Peyer's patch (tissue), 4 donors: Measurements from ENCODE around the gene KCTD7.
"Not testable (repeated sequence)": the region's sequence is repeated elsewhere in the genome, so short reads cannot be mapped to it uniquely, and the experiment has no call there.

ENCODE experiments used
- POLR2A ChIP-seq, 2 donors: fragments of 450-650 bp; IDR thresholded peaks; one replicate each; pipeline ENCODE4 v1.5.1; 2017; ENCODE audit warnings: antibody characterized with exemption in 2 of 2, mild to moderate bottlenecking in 2 of 2, moderate library complexity in 2 of 2
- TF ChIP-seq, protein P1 (sequence below), 6 experiments: fragments of 450-650 bp in 4 of 6; fragments of 200-600 bp in 2 of 6; sonication (generic) in 1 of 6; IDR thresholded peaks; one replicate each; pipeline ENCODE4 v1.5.1; 2017 to 2019; ENCODE audit warnings: antibody characterized with exemption in 6 of 6, mild to moderate bottlenecking in 3 of 6, moderate library complexity in 1 of 6

DNA sequence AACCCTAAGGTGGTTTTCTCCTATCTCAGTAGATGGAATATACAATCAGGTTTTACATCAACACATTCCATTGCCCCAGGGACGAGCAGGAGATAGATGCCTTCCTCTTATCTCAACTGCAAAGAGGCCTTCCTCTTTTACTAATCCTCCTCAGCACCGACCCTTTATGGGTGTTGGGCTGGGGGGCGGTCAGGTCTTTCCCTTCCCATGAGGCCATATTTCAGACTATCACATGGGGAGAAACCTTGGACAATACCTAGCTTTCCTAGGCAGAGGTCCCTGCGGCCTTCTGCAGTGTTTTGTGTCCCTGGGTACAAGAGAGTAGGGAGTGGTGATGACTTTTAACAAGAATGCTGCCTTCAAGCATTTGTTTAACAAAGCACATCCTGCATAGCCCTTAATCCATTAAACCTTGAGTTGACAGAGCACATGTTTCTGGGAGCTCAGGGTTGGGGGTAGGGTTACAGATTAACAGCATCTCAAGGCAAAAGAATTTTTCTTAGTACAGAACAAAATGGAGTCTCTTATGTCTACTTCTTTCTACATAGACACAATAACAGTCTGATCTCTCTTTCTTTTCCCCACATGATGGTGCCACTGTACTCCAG, 9.2 kb upstream of the KCTD7 start:
- TF ChIP-seq, protein P1, sequence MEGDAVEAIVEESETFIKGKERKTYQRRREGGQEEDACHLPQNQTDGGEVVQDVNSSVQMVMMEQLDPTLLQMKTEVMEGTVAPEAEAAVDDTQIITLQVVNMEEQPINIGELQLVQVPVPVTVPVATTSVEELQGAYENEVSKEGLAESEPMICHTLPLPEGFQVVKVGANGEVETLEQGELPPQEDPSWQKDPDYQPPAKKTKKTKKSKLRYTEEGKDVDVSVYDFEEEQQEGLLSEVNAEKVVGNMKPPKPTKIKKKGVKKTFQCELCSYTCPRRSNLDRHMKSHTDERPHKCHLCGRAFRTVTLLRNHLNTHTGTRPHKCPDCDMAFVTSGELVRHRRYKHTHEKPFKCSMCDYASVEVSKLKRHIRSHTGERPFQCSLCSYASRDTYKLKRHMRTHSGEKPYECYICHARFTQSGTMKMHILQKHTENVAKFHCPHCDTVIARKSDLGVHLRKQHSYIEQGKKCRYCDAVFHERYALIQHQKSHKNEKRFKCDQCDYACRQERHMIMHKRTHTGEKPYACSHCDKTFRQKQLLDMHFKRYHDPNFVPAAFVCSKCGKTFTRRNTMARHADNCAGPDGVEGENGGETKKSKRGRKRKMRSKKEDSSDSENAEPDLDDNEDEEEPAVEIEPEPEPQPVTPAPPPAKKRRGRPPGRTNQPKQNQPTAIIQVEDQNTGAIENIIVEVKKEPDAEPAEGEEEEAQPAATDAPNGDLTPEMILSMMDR (IDR thresholded peaks at IDR 0.05): not testable (repeated sequence)
- TF ChIP-seq POLR2A (IDR thresholded peaks at IDR 0.05): not testable (repeated sequence)
